ENCODE measurements around the gene RPL34.
"Not testable (repeated sequence)": the region's sequence is repeated elsewhere in the genome, so short reads cannot be mapped to it uniquely, and the experiment has no call there.

The RPL34 gene

DNA sequence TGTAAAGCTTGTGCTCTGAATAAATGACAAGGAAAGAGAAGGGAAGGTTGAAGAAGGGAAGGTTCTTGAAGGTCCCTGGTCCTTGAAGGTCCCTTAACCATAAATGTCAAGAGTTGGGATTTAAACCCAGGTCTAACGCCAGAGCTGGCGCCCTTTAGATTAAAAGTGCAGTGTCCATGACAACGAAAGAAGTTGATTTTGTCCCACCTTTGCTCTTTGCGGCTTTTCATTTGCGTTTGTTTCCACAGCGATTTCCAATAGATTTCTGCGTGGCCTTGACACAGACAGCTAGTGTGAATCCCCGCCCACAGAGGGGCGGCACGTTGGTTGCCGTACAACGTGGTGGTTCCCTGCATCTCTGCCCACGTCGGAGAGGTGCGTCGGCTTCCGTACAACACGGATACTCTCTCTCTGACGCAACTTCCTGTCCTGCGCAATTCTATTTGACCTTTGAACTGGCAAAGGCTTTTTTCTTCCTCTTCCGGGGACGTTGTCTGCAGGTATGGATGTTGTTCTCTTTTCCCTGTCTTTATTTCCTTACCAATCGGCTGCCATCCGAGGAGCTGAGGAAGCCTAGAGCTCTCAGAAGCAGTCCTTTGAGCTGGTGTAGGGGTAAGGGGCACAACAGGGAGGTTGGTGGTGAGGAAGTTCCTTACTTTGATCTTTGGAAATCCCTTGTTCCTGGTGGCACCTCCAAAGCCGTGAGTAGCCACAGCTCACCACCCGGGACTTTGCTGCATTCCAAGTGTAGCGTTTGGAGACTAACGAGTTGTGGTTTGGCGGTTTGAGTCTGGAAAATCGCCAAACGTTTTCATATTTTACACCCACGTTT is at the start of gene RPL34:
RPL34 (plus strand) TSS at position 476 of the 832 bp plus-strand sequence. CDS start 1,384 bp downstream, outside the sequence.
- Mint-ChIP-seq H3K36me3 (peaks cover 41% of the 10 kb centered on the region), H3K27ac (peak within 1 kb of the TSS; percentile 91), H3K4me3 (peak within 1 kb of the TSS; percentile 88), H3K4me1 (peaks cover 55% of the 10 kb centered on the region), H3K9me3 (peaks cover 9% of the 10 kb centered on the region), H3K27me3 (no peaks in the 10 kb centered on the region)
- CTCF ChIA-PET, result interaction anchor here (0.8 to 1.5 kb wide), 4 partner anchors 9 to 505 kb away, joined by 3 read pairs; no protein-coding TSS in a partner anchor
- peak; percentile 98 for DNase-seq

DNA sequence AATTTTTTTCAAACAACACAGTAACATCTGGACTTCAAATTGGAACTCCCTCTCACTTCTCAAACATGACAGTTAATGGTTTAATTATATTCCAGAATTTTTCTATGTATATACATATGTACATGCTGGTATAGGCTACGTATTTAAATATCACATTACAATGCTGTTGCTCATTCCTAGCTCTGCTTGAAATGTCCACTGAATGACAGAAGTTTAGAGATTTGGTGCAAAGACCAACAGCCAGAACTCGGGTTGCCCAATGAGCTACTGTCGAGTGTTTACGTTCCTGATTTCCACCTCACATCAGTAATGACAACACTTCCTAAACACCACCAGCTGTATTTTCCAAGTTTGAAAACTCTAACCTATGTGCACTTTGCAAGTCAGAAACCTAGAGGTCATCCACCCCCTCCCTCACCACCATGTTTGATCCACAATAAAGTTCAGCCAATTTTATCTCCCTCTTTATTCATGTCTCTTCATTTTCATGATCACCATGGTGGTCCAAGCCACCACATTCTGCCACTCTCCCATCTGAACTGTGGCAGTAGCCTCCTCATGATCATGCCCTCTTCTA is 49.3 kb upstream of the RPL34 start:
- Mint-ChIP-seq H3K36me3 (no peaks in the 10 kb centered on the region), H3K27ac (no peak overlapping the region), H3K27me3 (peaks cover 4% of the 10 kb centered on the region), H3K4me3 (no peak overlapping the region), H3K9me3 (no peaks in the 10 kb centered on the region), H3K4me1 (peaks cover 23% of the 10 kb centered on the region)
- CTCF ChIA-PET, result interaction anchor here (1.0 to 4.5 kb wide), 14 partner anchors 8 to 552 kb away, joined by 3 to 55 read pairs (median 8); no protein-coding TSS in a partner anchor
- no peak for DNase-seq

DNA sequence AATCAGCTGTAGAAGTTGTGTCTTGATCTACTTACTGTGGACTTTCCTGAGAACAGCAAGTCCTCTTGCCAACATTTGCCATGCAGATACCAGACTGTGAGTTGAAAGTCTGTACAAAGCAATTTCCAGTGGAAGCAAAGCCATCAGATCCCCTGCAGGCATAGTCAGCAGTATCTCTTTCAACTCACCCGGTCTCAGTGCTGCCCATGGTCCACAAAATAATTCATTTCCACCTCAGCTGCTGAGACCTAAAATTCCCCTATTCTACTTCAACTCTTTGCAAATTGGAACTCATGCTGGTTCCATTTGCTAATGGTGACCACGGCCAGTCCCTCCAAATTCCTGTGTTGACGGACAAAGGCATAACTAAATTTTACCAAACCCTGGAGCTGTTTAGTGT is 46.0 kb upstream of the RPL34 start:
- Mint-ChIP-seq H3K27ac (no peak overlapping the region), H3K4me3 (no peak overlapping the region), H3K4me1 (peaks cover 22% of the 10 kb centered on the region), H3K9me3 (no peaks in the 10 kb centered on the region), H3K36me3 (no peaks in the 10 kb centered on the region), H3K27me3 (peaks cover 4% of the 10 kb centered on the region)
- no peak for DNase-seq
- CTCF ChIA-PET, result interaction anchor here (0.7 to 4.5 kb wide), 4 partner anchors 62 to 555 kb away, joined by 3 to 47 read pairs (median 4); no protein-coding TSS in a partner anchor

DNA sequence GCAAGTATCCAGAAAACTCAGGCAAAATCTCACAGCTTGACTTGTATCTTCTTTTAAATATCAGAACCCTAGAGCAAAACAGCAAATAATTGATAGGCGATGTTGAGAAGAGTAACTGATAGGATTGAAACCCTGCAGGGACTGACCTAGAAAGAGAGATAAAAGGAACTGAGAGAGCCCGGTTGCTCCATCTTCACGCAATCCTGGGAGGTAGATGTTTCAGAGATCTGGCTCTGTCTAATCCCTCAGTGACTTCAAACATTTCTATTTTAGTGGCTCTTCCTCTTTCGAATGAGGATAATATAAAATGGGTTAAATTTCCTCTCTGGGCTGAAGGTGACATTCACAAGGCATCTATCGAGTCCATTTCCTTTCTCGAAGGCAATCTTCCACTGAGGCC is 39.3 kb upstream of the RPL34 start:
- H3K27me3 Mint-ChIP-seq, result no peaks in the 10 kb centered on the region
- CTCF ChIA-PET, result interaction anchor here (0.7 to 1.1 kb wide), 2 partner anchors 8 to 28 kb away, joined by 3 read pairs; no protein-coding TSS in a partner anchor
- no peaks in the 10 kb centered on the region for H3K9me3 Mint-ChIP-seq
- no peak for DNase-seq
- H3K36me3 Mint-ChIP-seq, result no peaks in the 10 kb centered on the region
- no peak overlapping the region for H3K27ac Mint-ChIP-seq
- H3K4me1 Mint-ChIP-seq, result peaks cover 4% of the 10 kb centered on the region
- H3K4me3 Mint-ChIP-seq, result no peak overlapping the region

DNA sequence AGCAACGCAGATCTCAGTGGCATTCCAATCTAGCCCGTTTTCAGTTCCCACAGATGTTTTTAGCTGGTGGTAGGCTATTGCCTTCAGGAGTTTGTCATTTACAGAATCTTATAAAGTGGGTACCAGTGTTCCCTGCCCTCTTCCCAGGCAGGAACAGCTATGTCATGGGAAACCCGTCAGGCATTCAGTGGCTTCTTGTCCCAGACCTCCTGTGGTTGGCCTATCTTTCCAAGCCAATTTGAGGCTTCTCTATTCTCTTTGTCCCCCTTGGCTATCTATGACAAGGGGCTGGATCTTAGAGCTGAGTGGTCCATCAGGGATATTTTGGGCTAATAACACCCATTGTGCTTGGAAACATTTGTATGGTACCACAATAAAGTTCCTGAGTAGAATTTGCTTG is 33.6 kb upstream of the RPL34 start:
- Mint-ChIP-seq H3K4me3 (no peak overlapping the region), H3K27me3 (peaks cover 3% of the 10 kb centered on the region), H3K36me3 (no peaks in the 10 kb centered on the region), H3K27ac (no peak overlapping the region), H3K9me3 (no peaks in the 10 kb centered on the region), H3K4me1 (no peaks in the 10 kb centered on the region)
- DNase-seq, result no peak
- CTCF ChIA-PET, result no interaction called here

DNA sequence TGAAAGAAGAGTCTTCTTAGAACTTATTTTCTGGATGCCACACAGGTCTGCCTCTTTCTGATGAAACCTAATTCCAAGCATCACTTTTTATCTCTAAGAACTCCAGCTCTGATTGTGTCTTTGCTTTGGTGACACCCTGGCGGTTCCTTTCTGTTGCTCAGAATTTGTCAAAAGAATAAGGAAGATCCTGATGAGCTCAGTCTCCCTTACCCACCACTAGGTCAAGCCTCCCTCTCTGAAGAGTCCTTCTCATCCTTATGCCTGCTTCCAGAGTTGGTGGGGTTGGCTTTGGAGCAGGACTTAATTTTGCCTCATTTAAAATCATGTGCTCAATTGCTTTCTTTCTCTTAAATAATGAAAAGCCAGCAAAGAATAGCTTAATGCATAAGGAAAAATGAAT is 31.5 kb upstream of the RPL34 start:
- CTCF ChIA-PET, result interaction anchor here (0.7 to 0.9 kb wide), 2 partner anchors 8 to 287 kb away, joined by 3 read pairs; no protein-coding TSS in a partner anchor
- H3K9me3 Mint-ChIP-seq, result no peaks in the 10 kb centered on the region
- peaks cover 5% of the 10 kb centered on the region for H3K36me3 Mint-ChIP-seq
- H3K27me3 Mint-ChIP-seq, result peaks cover 3% of the 10 kb centered on the region
- no peak for DNase-seq
- no peak overlapping the region for H3K27ac Mint-ChIP-seq
- H3K4me1 Mint-ChIP-seq, result no peaks in the 10 kb centered on the region
- H3K4me3 Mint-ChIP-seq, result no peak overlapping the region

DNA sequence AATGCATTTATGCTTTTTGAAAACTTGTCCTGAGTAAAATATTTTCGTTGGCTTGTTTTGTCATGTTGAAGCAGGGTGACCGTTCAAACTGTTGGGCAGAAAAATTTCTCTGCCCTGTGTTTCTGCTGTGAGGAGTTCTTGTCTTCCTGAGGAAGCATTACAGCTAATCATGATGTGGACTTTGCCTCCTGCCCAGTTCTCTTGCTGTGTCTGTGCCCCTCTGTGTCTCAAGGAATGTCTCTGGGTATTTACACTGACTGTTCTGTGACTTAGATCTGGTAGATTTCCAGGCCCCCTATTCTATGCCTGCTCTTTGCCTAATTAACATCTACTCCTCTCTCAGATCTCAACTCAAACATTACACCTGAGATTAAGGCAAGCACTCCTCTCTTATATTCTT is 30.4 kb upstream of the RPL34 start:
- Mint-ChIP-seq H3K27me3 (peaks cover 3% of the 10 kb centered on the region), H3K4me3 (no peak overlapping the region), H3K36me3 (peaks cover 9% of the 10 kb centered on the region), H3K27ac (no peak overlapping the region), H3K9me3 (no peaks in the 10 kb centered on the region), H3K4me1 (no peaks in the 10 kb centered on the region)
- CTCF ChIA-PET, result interaction anchor here (0.6 kb wide), 2 partner anchors 17 to 56 kb away, joined by 3 read pairs; no protein-coding TSS in a partner anchor
- DNase-seq, result no peak

DNA sequence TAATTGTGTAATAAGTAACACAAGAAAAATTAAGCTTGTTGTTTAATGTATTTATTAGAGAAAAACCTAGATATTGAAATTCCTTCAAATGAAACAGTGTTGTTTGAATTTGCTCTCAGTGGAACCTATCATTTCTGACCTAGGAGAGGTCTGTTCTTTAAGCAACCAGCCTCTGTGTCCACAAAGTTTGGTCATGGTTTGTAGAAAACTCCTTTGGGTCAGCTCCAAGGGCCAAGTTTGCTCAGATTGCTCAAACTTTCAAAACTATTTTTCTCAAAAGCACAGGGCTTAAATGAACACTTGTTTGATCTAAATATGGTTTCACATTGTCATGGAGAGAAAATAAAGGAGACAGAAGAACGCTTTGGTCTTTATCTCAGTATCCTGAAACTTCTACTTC is 29.6 kb upstream of the RPL34 start:
- H3K4me1 Mint-ChIP-seq, result no peaks in the 10 kb centered on the region
- peaks cover 3% of the 10 kb centered on the region for H3K27me3 Mint-ChIP-seq
- CTCF ChIA-PET, result interaction anchor here (0.6 kb wide), 1 partner anchor 57 kb away, joined by 3 read pairs; no protein-coding TSS in a partner anchor
- H3K36me3 Mint-ChIP-seq, result peaks cover 9% of the 10 kb centered on the region
- no peak overlapping the region for H3K27ac Mint-ChIP-seq
- H3K4me3 Mint-ChIP-seq, result no peak overlapping the region
- DNase-seq, result no peak
- H3K9me3 Mint-ChIP-seq, result no peaks in the 10 kb centered on the region

DNA sequence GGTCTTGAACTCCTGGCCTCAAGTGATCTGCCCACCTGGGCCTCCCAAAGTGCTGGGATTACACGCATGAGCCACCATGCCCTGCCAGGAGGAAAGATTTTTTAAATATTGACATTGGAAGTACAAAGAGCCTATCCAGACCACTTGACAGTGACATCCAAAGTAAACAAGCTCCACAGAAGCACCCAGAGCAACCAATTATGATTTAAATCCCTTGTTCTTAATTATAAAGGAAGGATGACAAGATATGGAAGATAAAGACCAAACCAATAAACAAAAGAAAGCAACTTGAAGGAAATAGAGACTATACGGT is 27.7 kb upstream of the RPL34 start:
- peaks cover 3% of the 10 kb centered on the region for H3K27me3 Mint-ChIP-seq
- peaks cover 11% of the 10 kb centered on the region for H3K36me3 Mint-ChIP-seq
- H3K9me3 Mint-ChIP-seq, result no peaks in the 10 kb centered on the region
- H3K4me1 Mint-ChIP-seq, result no peaks in the 10 kb centered on the region
- CTCF ChIA-PET, result no interaction called here
- no peak overlapping the region for H3K27ac Mint-ChIP-seq
- DNase-seq, result no peak
- no peak overlapping the region for H3K4me3 Mint-ChIP-seq

DNA sequence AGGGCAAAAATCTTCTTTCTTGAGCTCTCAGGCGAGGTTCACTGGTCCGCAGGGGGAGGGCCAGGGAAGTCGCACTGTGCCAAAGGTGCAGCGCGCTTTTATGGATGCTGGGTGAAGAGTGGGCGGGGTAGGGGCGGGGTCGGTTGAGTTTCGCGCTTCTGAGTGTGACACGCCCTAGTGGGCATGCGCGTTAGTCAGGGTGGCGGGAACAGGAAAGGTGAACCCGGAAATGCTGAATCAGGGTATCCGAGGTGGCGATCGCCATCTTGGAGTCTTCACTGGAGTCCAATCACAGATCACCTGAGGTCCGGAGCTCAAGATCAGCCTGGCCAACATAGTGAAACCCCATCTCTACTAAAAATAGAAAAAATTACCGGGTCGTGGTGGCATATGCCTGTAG is 26.1 kb upstream of the RPL34 start:
- not testable (repeated sequence) for H3K27me3 Mint-ChIP-seq, DNase-seq, H3K4me3 Mint-ChIP-seq, H3K9me3 Mint-ChIP-seq, H3K4me1 Mint-ChIP-seq, H3K27ac Mint-ChIP-seq
- H3K36me3 Mint-ChIP-seq, result peaks cover 11% of the 10 kb centered on the region
- CTCF ChIA-PET, result interaction anchor here (1.1 kb wide), 1 partner anchor 16 kb away, joined by 3 read pairs; no protein-coding TSS in a partner anchor

DNA sequence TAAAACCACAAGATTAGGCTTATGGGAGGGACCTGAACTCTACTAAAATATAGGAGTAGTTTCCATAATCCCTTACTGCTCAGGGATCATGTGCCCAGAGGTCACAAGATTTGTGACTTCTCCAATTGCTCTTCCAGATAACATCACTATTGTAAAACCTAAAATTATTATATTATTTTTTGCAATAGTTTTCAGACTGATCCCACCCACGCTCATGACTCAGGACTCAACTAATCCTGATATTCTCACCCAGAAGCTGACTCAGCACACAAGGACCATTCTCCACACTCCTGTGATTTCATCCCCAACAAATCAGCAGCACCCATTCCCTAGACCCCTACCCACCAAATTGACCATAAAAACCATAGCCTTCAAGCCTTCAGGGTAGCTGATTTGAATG is 24.0 kb upstream of the RPL34 start:
- H3K4me3 Mint-ChIP-seq, result no peak overlapping the region
- H3K9me3 Mint-ChIP-seq, result no peaks in the 10 kb centered on the region
- peaks cover 3% of the 10 kb centered on the region for H3K27me3 Mint-ChIP-seq
- peaks cover 11% of the 10 kb centered on the region for H3K36me3 Mint-ChIP-seq
- CTCF ChIA-PET, result no interaction called here
- H3K27ac Mint-ChIP-seq, result no peak overlapping the region
- DNase-seq, result no peak
- peaks cover 6% of the 10 kb centered on the region for H3K4me1 Mint-ChIP-seq

DNA sequence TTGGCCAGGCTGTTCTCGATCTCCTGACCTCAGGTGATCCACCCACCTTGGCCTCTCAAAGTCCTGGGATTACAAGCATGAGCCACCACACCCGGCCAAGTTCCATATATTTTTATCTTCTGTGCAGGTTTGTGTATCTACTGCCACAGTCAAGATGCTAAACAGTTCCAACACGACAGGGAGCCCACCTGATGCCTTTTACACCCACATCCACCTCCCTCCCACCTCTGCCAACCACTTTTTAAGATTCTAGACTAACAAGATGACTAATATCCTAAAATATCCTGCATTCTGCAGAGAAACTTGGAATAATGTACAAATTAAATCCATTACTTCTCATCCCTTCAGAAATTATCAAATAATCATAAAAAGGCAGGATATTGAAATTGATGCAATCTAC is 19.3 kb upstream of the RPL34 start:
- H3K27ac Mint-ChIP-seq, result no peak overlapping the region
- no peak for DNase-seq
- no peaks in the 10 kb centered on the region for H3K27me3 Mint-ChIP-seq
- H3K4me1 Mint-ChIP-seq, result peaks cover 18% of the 10 kb centered on the region
- H3K9me3 Mint-ChIP-seq, result no peaks in the 10 kb centered on the region
- no peak overlapping the region for H3K4me3 Mint-ChIP-seq
- CTCF ChIA-PET, result no interaction called here
- H3K36me3 Mint-ChIP-seq, result peaks cover 3% of the 10 kb centered on the region

DNA sequence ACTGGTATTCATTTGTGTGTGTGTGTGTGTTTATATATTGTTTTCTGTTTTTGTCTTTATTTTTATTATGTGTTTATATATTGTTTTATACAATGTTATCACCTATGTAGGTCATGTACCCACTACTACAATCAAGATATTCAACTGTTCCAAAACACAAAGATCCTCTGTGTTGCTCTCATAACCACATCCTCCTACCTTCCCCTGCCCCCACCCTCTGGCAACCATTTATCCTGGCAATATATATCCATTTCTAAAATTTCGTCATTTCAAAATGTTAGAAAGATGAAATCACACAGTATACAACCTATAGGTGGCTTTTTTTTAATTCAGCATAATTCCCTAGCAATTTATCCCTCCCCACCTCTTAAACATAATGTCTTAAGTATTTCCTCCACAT is 18.8 kb upstream of the RPL34 start:
- peaks cover 2% of the 10 kb centered on the region for H3K36me3 Mint-ChIP-seq
- H3K27ac Mint-ChIP-seq, result peak overlapping the region; percentile 49
- peak; percentile 29 for DNase-seq
- no peak overlapping the region for H3K4me3 Mint-ChIP-seq
- CTCF ChIA-PET, result no interaction called here
- no peaks in the 10 kb centered on the region for H3K27me3 Mint-ChIP-seq
- no peaks in the 10 kb centered on the region for H3K9me3 Mint-ChIP-seq
- peaks cover 18% of the 10 kb centered on the region for H3K4me1 Mint-ChIP-seq

DNA sequence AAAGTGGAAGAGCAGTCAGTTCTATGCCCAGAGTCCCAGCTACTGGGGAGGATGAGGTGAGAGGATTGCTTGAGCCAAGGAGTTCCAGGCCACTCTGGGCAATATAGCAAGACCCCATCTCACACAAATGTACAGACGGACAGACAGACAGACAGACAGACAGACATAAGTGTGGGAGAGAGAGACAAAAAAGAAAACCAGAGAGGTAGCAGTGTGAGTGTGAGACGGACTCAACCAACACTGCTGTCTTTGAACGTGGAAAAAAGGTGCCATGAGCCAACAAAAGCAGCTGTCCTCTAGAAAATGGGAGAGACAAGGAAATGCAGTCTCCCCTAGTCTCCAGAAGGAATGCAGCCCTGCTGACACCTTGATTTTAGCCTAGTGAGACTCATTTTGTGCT is 18.2 kb upstream of the RPL34 start:
- H3K27me3 Mint-ChIP-seq, result no peaks in the 10 kb centered on the region
- H3K27ac Mint-ChIP-seq, result no peak overlapping the region
- no peak for DNase-seq
- H3K36me3 Mint-ChIP-seq, result peaks cover 3% of the 10 kb centered on the region
- no peak overlapping the region for H3K4me3 Mint-ChIP-seq
- peaks cover 18% of the 10 kb centered on the region for H3K4me1 Mint-ChIP-seq
- CTCF ChIA-PET, result no interaction called here
- no peaks in the 10 kb centered on the region for H3K9me3 Mint-ChIP-seq
